NCI-H446 treated with DMSO at 0.1 percent for 48 hours (cell line): Measurements from ENCODE around the gene MAGI1.

Experiments used
- DNase-seq: peaks from one replicate; lab custom pipeline; 2025; lab: John Stamatoyannopoulos, UW

The MAGI1 gene

GRCh38 chr3:65713016-65713415, 325.7 kb downstream of the MAGI1 start:
- no peak for DNase-seq

- no peak for DNase-seq
Observed at GRCh38 chr3:65712140-65712539, 326.6 kb downstream of the MAGI1 start.

GRCh38 chr3:65706776-65707568, 331.7 kb downstream of the MAGI1 start:
- DNase-seq, result no peak

DNA sequence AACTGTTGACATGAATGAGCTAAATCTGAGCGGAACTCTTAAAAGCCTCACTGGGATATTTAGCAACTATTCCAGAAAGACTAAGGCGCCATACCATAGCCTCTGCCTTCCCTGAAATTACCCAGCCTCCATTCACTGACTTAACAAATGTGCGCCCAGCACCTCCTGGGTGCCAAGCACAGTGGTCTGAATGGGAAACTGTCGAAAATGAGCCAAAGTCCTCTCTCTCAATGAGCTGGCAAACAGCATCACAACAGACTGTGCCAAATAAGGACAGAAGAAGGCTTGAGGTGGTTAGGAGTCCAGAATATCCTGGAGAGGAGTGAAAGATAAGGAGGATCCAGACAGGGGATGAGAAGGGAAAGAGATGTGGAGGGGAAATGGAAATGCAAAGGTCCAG, 332.4 kb downstream of the MAGI1 start:
- no peak for DNase-seq

- DNase-seq, result no peak
Observed at GRCh38 chr3:65703820-65704219, 334.9 kb downstream of the MAGI1 start.

GRCh38 chr3:65703026-65703425, 335.7 kb downstream of the MAGI1 start:
- no peak for DNase-seq

DNA sequence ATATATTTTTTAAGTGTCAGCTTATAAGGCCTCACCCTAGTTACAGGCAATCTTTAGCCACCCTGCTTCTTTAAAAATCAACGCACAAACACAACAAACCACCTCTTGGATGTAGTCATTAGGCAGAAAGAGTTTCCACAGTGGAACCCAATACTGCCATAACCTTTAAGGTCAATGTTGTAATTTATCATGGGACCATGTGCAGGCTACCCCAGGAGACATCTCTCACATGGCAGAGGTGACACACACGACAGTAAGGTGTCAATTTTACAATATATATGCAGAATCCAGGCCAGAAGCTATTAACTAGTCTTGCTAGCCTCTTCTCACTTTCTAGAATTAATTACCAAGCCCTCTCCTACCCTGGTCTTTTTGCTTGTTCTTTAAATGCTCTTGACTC, 336.5 kb downstream of the MAGI1 start:
- no peak for DNase-seq

GRCh38 chr3:65701516-65701915, 337.2 kb downstream of the MAGI1 start:
- no peak for DNase-seq

- no peak for DNase-seq
Observed at GRCh38 chr3:65689436-65689835, 349.3 kb downstream of the MAGI1 start.

- DNase-seq, result no peak
Observed at GRCh38 chr3:65687741-65688140, 351.0 kb downstream of the MAGI1 start.

GRCh38 chr3:65685621-65686235, 353.0 kb downstream of the MAGI1 start:
- DNase-seq, result no peak

DNA sequence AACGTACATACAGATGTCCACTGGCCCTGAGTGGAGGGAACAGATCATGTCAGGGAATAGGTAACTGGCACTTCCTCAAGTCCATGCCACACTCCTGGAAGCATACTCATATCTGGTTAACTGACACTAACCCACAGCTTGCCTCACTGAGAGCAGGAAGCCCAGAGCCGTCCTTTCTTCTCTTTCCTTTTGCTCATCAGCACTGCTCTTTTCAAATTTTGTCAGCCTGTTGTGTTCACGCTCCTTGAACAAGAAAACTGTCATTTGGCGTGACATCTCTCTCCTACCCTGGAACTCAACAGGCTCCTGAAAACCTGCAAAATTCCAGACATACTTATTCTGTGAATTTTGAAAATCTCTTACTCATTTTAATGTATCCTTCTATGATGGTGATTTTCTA, 360.2 kb downstream of the MAGI1 start:
- DNase-seq, result no peak

- DNase-seq, result no peak
Observed at GRCh38 chr3:65677486-65678010, 361.2 kb downstream of the MAGI1 start.

- DNase-seq, result no peak
Observed at GRCh38 chr3:65676580-65676979, 362.1 kb downstream of the MAGI1 start.

GRCh38 chr3:65675011-65675410, 363.7 kb downstream of the MAGI1 start:
- no peak for DNase-seq

DNA sequence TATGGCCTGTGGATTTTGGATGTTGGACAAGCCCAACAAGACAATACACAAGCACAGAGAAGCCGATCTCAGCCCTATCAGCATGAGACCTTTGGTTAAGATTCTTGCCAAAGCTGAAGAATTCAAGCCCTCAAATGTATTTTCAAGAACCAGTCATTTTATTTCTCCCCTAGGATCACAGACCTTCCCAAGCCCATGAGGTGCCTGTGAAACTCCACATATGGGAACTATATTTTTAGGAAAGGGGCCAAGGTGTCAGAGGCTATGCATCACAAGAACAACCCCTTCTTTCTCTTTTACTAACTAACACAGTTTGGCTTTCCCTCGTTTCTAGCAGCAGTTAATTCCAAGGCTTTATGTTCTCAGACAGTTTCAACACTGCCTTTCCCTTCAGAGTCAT, 364.5 kb downstream of the MAGI1 start:
- no peak for DNase-seq

DNA sequence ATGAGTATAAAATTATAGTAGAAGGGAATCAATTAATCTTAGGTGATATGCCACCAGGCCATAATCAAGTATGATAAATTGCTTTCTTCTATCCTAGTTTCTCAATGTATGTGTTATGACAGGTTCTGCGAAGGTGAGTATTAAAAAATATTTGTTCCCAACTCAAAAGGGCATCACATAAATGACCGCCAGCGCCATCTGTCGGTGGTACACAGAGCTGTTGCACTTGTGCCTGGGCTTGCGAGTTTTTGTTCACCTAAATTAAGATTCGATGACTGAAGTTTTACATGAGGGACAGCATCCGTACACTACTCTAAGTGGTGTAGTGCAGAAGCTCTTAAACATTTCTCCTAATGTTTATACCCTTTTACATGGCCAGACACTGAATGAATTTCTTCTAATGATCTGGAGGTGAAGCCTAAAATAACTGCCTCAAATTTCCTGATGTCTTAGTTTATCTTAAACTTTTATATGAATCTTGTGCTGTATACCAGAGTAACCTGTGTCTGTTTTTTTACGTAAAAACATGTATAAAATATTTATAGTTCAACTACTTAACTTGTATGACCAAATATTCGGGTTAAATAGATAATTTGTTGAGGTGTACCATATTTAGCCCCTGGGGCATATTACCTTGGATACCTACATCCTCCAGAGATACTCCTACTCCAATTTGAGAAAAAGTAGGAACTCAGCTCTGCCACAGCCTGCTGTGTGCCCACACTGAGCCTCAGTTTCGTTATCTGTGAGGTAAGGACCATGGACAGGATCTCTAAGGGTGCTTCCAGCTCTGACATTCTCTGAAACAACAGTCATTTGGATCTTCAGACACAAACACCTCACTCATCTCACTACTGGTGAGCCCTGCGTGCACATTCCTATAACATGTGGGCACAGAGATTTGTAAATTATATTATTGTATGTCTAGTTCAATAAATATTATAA, 365.6 kb downstream of the MAGI1 start:
- DNase-seq, result peak; percentile 44

GRCh38 chr3:65672061-65672460, 366.7 kb downstream of the MAGI1 start:
- no peak for DNase-seq

DNA sequence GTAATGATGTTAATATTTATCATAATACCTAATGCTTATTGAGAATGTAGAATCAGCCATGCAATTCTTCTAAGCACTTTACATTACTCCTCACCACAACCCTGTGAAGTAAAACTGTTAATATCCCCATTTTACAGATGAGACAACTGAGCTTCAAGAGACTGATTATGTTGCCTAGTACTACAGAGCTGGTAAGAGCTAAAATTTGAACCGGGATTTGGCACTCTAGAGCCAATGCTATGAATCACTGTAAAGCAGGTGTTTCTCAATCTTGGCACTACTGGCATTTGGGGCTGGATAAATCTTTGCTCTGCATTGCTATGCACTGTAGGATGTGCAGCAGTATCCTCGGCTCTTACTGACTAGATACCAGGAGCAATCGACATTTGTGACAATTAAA, 367.7 kb downstream of the MAGI1 start:
- DNase-seq, result no peak

DNA sequence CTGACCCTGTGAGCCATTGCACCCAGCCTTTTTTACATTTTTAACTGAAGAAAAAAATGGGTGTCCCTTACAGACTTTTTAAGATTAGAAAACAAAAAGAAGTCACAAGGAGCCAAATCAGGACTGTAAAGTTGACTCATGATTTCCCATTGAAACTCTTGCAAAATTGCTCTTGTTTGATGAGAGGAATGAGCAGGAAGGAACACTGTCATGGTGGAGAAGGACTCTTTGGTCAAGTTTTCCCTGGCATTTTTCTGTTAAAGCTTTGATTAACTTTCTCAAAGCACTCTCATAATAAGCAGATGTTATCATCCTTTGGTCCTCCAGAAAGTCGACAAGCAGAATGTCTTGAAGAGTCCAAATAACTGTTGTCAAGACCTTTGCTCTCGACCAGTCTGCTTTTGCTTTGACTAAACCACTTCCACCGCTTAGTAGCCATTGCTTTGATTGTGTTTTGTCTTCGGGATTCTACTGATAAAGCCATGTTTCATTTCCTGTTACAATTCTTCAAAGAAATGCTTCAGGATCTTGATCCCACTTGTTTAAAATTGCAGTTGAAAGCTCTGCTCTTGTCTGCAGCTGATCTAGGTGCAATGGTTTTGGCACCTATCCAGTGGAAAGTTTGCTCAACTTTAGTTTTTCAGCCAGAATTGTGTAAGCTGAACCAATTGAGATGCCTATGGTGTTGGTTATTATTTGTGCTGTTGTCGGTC, 369.4 kb downstream of the MAGI1 start:
- DNase-seq, result no peak

DNA sequence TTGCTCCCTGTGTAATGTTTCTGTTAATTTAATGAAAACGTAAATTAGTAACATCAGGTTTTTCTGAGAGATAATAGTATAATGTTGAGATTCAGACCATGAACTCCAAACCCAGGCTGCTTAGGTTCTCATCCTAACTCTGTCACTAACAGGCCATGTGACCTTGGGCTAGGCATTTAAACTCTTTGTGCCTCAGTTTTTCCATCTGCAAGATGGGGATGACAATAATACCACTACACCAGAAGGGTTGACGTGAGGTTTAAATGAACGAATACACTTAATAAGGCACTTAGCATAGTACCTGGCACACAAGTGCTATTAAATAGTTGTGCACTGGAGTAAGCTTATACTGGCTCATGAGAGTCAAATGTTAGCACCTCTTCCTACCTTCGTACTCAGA, 370.8 kb downstream of the MAGI1 start:
- DNase-seq, result no peak
